ENCODE results near the gene SLC5A5. TPM values are rescaled to one million over a fixed set of nuclear protein-coding genes. Genes with fewer than 3 reads are reported as not detected.

SLC5A5 gene
- total RNA-seq, 1 donor from 2014 or later, result not detected

DNA sequence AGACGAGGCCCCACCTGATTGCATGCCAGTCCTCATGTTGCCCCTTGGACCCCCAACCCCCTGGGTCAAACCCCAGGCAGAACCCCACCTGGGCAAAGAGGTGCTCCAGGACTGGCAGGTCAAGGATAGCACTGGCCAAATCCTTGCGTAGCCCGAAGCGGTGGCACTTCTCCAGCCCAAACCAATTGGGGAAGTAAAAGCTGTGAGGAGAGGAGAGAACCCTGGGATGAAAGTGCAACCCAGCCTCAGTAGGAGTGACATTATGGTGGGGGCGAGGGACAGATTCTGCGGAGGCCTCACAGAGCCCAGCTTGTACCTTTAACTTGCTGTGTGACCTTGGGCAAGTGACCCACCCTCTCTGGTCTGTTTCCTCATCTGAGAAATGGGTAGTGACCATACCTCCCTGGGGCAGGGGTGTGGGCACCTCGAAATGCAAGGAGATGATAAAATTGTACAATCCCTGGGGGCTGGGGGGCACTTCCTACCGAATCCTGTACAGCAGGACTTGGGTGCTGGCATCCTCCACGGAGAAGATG lies 28.4 kb upstream of the SLC5A5 start:
- peaks cover 47% of the 10 kb centered on the region for H3K27me3 Mint-ChIP-seq (ENCODE audit: low read depth)
- no peaks in the 10 kb centered on the region for H3K36me3 Mint-ChIP-seq

GRCh38 chr19:17843908-17844490 lies 27.7 kb upstream of the SLC5A5 start:
- DNase-seq (ENCODE audit: low spot score in 2 of 2, unreplicated experiment in 2 of 2), result no peak
- H3K36me3 Mint-ChIP-seq, result no peaks in the 10 kb centered on the region
- no peak overlapping the region for H3K27ac Mint-ChIP-seq
- TF ChIP-seq, protein P1, sequence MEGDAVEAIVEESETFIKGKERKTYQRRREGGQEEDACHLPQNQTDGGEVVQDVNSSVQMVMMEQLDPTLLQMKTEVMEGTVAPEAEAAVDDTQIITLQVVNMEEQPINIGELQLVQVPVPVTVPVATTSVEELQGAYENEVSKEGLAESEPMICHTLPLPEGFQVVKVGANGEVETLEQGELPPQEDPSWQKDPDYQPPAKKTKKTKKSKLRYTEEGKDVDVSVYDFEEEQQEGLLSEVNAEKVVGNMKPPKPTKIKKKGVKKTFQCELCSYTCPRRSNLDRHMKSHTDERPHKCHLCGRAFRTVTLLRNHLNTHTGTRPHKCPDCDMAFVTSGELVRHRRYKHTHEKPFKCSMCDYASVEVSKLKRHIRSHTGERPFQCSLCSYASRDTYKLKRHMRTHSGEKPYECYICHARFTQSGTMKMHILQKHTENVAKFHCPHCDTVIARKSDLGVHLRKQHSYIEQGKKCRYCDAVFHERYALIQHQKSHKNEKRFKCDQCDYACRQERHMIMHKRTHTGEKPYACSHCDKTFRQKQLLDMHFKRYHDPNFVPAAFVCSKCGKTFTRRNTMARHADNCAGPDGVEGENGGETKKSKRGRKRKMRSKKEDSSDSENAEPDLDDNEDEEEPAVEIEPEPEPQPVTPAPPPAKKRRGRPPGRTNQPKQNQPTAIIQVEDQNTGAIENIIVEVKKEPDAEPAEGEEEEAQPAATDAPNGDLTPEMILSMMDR (IDR thresholded peaks at IDR 0.05; ENCODE audit: unreplicated experiment), result no peak
- H3K4me3 Mint-ChIP-seq, result no peak overlapping the region
- H3K27me3 Mint-ChIP-seq (ENCODE audit: low read depth), result peaks cover 44% of the 10 kb centered on the region
- H3K4me1 Mint-ChIP-seq, result peaks cover 3% of the 10 kb centered on the region
- no peaks in the 10 kb centered on the region for H3K9me3 Mint-ChIP-seq

More for the DNA sequence above, 28.4 kb upstream of the SLC5A5 start:
- H3K4me1 Mint-ChIP-seq, result peaks cover 3% of the 10 kb centered on the region
- no peak overlapping the region for H3K27ac Mint-ChIP-seq
- no peak for DNase-seq (ENCODE audit: low spot score in 2 of 2, unreplicated experiment in 2 of 2)
- TF ChIP-seq, protein P1 (IDR thresholded peaks at IDR 0.05; ENCODE audit: unreplicated experiment), result no peak
- H3K9me3 Mint-ChIP-seq, result no peaks in the 10 kb centered on the region
- no peak overlapping the region for H3K4me3 Mint-ChIP-seq

DNA sequence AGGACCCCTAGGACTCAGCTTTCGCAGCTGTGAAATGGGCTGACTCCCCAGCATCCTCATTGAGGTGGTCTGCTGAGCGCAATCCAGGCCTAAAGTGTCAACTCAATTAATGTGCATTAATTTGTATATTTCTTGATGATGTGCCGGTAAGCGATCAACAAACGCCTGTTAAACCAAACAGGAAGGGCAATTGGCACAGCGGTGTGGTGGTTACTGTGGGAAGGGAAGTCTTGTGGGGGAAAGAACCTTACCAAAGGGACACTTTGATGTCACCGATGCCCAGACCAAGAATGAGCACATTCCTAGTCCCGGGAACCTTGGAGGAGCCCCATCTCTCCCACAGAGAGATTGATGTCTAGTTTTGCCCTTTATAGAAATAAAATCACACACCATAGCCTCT lies 25.6 kb upstream of the SLC5A5 start:
- Mint-ChIP-seq H3K27ac (no peak overlapping the region), H3K27me3 (ENCODE audit: low read depth) (peaks cover 26% of the 10 kb centered on the region), H3K9me3 (no peaks in the 10 kb centered on the region), H3K4me1 (no peaks in the 10 kb centered on the region), H3K4me3 (no peak overlapping the region), H3K36me3 (no peaks in the 10 kb centered on the region)
- TF ChIP-seq, protein P1 (IDR thresholded peaks at IDR 0.05; ENCODE audit: unreplicated experiment), result no peak
- DNase-seq (ENCODE audit: low spot score in 2 of 2, unreplicated experiment in 2 of 2), result no peak

GRCh38 chr19:17847538-17848366 lies 24.0 kb upstream of the SLC5A5 start, which contains the start of gene JAK3:
Gene JAK3 (minus strand): TSS chr19:17847982. CDS start chr19:17844417, 3,565 bp downstream.
- Mint-ChIP-seq H3K4me3 (peak within 1 kb of the TSS; percentile 57), H3K27me3 (ENCODE audit: low read depth) (peaks cover 15% of the 10 kb centered on the region), H3K27ac (peak within 1 kb of the TSS; percentile 88), H3K9me3 (no peaks in the 10 kb centered on the region), H3K36me3 (no peaks in the 10 kb centered on the region), H3K4me1 (no peaks in the 10 kb centered on the region)
- TF ChIP-seq, protein P1 (IDR thresholded peaks at IDR 0.05; ENCODE audit: unreplicated experiment), result no peak
- DNase-seq (ENCODE audit: low spot score in 2 of 2, unreplicated experiment in 2 of 2), result peak; percentile 75 to 80

- H3K27ac Mint-ChIP-seq, result peak overlapping the region; percentile 34
- H3K36me3 Mint-ChIP-seq, result no peaks in the 10 kb centered on the region
- no peak overlapping the region for H3K4me3 Mint-ChIP-seq
- H3K9me3 Mint-ChIP-seq, result no peaks in the 10 kb centered on the region
- TF ChIP-seq, protein P1 (IDR thresholded peaks at IDR 0.05; ENCODE audit: unreplicated experiment), result no peak
- DNase-seq (ENCODE audit: low spot score in 2 of 2, unreplicated experiment in 2 of 2), result no peak
- peaks cover 8% of the 10 kb centered on the region for H3K27me3 Mint-ChIP-seq (ENCODE audit: low read depth)
- no peaks in the 10 kb centered on the region for H3K4me1 Mint-ChIP-seq
Measured at GRCh38 chr19:17848595-17849292, 23.0 kb upstream of the SLC5A5 start.
